IMR-90 (cell line): ENCODE results near the gene NAMPT. TPM values are rescaled to one million over a fixed set of nuclear protein-coding genes. Genes with fewer than 3 reads are reported as not detected.

Experiments
- ATAC-seq: fragments of 200-7000 bp; cut with Tn5 transposase; 2 replicates; pipeline ENCODE4 v1.9.1; 2020; ENCODE audit warnings: low read depth, mild to moderate bottlenecking, moderate library complexity
- BruUV-seq: library from RNA; stranded (reverse); fragments of 400-500 nt; replicated peaks from 2 replicates; lab custom pipeline; 2021; lab: Mats Ljungman, UMichigan
- CTCF ChIA-PET: fragments of 300-600 bp; formaldehyde crosslinking; extraction: SDS; loops from one replicate; lab custom pipeline; 2021; ENCODE audit warnings: antibody characterized with exemption; lab: Yijun Ruan, JAX
- POLR2A ChIA-PET: fragments of 300-600 bp; sonication (Branson Sonifier 250); formaldehyde crosslinking; loops from one replicate; lab custom pipeline; 2022; ENCODE audit warnings: antibody characterized with exemption; ENCODE audit not compliant: unreplicated experiment; lab: Charles Lee
- DNase-seq: peaks from one replicate; pipeline ENCODE4 v3.0.0; 2013
- H2AFZ ChIP-seq: replicated peaks from 2 replicates; pipeline ENCODE3; 2013; ENCODE audit warnings: low read length, mild to moderate bottlenecking; ENCODE audit not compliant: poor library complexity
- H2AK5ac ChIP-seq: 2 replicates; pipeline ENCODE4 v1.6.1; 2013; ENCODE audit warnings: low read depth, low read length, inconsistent platforms
- H2AK9ac ChIP-seq: replicated peaks from 2 replicates; pipeline ENCODE3; 2013; ENCODE audit warnings: mild to moderate bottlenecking, low read depth, low read length, moderate library complexity; ENCODE audit not compliant: poor library complexity
- H2BK120ac ChIP-seq: 2 replicates; pipeline ENCODE4 v1.6.1; 2013; ENCODE audit warnings: low read depth, low read length, inconsistent platforms
- H2BK15ac ChIP-seq: 3 replicates; pipeline ENCODE4 v1.6.1; 2013; ENCODE audit warnings: low read depth, low read length, inconsistent platforms
- H2BK20ac ChIP-seq: 2 replicates; pipeline ENCODE4 v1.6.1; 2013; ENCODE audit warnings: low read depth, mild to moderate bottlenecking, inconsistent platforms, low read length, moderate library complexity
- H2BK5ac ChIP-seq: 2 replicates; pipeline ENCODE4 v1.6.1; 2013; ENCODE audit warnings: mild to moderate bottlenecking, low read depth, low read length, inconsistent platforms; ENCODE audit not compliant: poor library complexity, severe bottlenecking
- H3K14ac ChIP-seq: replicated peaks from 2 replicates; pipeline ENCODE4 v1.6.1; 2013; ENCODE audit warnings: low read depth, low read length, inconsistent platforms
- H3K18ac ChIP-seq: 2 replicates; pipeline ENCODE4 v1.6.1; 2013; ENCODE audit warnings: low read depth, low read length, control low read depth
- H3K23ac ChIP-seq: 2 replicates; pipeline ENCODE4 v1.6.1; 2013; ENCODE audit warnings: low read depth, low read length, inconsistent platforms
- H3K27ac ChIP-seq: 2 replicates; pipeline ENCODE4 v1.5.1; 2013; ENCODE audit warnings: mild to moderate bottlenecking, control low read depth, low read length; ENCODE audit not compliant: insufficient read depth
- H3K27me3 ChIP-seq: 2 replicates; pipeline ENCODE4 v1.6.1; 2013; ENCODE audit warnings: low read length; ENCODE audit not compliant: control insufficient read depth, insufficient read depth
- H3K36me3 ChIP-seq: 2 replicates; pipeline ENCODE4 v1.6.1; 2013; ENCODE audit warnings: low read length, mixed read lengths; ENCODE audit not compliant: control insufficient read depth, insufficient read depth
- H3K4ac ChIP-seq: 2 replicates; pipeline ENCODE4 v1.6.1; 2013; ENCODE audit warnings: low read depth, low read length, inconsistent platforms
- H3K4me1 ChIP-seq: 2 replicates; pipeline ENCODE4 v1.6.1; 2013; ENCODE audit warnings: low read length, mixed read lengths; ENCODE audit not compliant: control insufficient read depth, insufficient read depth
- H3K4me2 ChIP-seq: 2 replicates; pipeline ENCODE4 v1.6.1; 2013; ENCODE audit warnings: low read depth, mild to moderate bottlenecking, control low read depth, low read length, moderate library complexity
- H3K4me3 ChIP-seq: 2 replicates; pipeline ENCODE4 v1.5.1; 2013; ENCODE audit warnings: low read depth, mild to moderate bottlenecking, control low read depth, low read length, moderate library complexity; ENCODE audit not compliant: insufficient read depth
- H3K56ac ChIP-seq: 2 replicates; pipeline ENCODE4 v1.6.1; 2013; ENCODE audit warnings: low read length, inconsistent platforms; ENCODE audit not compliant: insufficient read depth; ENCODE audit errors: extremely low read depth
- H3K79me1 ChIP-seq, 2 experiments: 2 replicates each; pipeline ENCODE4 v1.6.1; 2013; ENCODE audit warnings: low read length in 2 of 2, inconsistent platforms in 1 of 2, low read depth in 1 of 2
- H3K9ac ChIP-seq: 2 replicates; pipeline ENCODE4 v1.6.1; 2013; ENCODE audit warnings: low read depth, low read length, control low read depth
- H3K9me1 ChIP-seq: 2 replicates; pipeline ENCODE4 v1.6.1; 2013; ENCODE audit warnings: low read length, inconsistent platforms; ENCODE audit not compliant: insufficient read depth
- H3K9me3 ChIP-seq: 2 replicates; pipeline ENCODE4 v1.6.1; 2013; ENCODE audit warnings: low read length; ENCODE audit not compliant: control insufficient read depth, insufficient read depth
- H4K20me1 ChIP-seq: 2 replicates; pipeline ENCODE4 v1.6.1; 2013; ENCODE audit warnings: low read length, inconsistent platforms; ENCODE audit not compliant: insufficient read depth
- H4K5ac ChIP-seq: 2 replicates; pipeline ENCODE4 v1.6.1; 2013; ENCODE audit warnings: mild to moderate bottlenecking, low read depth, low read length, control low read depth
- H4K8ac ChIP-seq, 2 experiments: 2 replicates each; pipeline ENCODE4 v1.6.1; 2013; ENCODE audit warnings: low read depth in 2 of 2, low read length in 2 of 2, control low read depth in 1 of 2, inconsistent platforms in 1 of 2
- H4K91ac ChIP-seq: 2 replicates; pipeline ENCODE4 v1.6.1; 2013; ENCODE audit warnings: low read depth, low read length, inconsistent platforms; ENCODE audit not compliant: insufficient read depth
- BHLHE40 ChIP-seq: fragments of 150-350 bp; IDR thresholded peaks from 2 replicates; pipeline ENCODE4 v1.6.1; 2016; ENCODE audit warnings: mild to moderate bottlenecking, low read depth, low read length
- CEBPB ChIP-seq: IDR thresholded peaks from 2 replicates; pipeline ENCODE4 v1.6.1; 2012; ENCODE audit warnings: low read depth, low read length, improper control_type of control experiment
- CHD1 ChIP-seq: IDR thresholded peaks from 2 replicates; pipeline ENCODE4 v1.6.1; 2012; ENCODE audit warnings: low read depth, low read length, improper control_type of control experiment
- CTCF ChIP-seq: conservative IDR thresholded peaks from 2 replicates; pipeline ENCODE4 v1.5.1; 2012; ENCODE audit warnings: mild to moderate bottlenecking, low read depth, low read length, improper control_type of control experiment
- FOS ChIP-seq: fragments of 150-350 bp; IDR thresholded peaks from 2 replicates; pipeline ENCODE4 v1.6.1; 2016; ENCODE audit warnings: low read depth, low read length
- MAFK ChIP-seq: IDR thresholded peaks from 2 replicates; pipeline ENCODE4 v1.6.1; 2012; ENCODE audit warnings: low read depth, low read length, improper control_type of control experiment
- MAZ ChIP-seq: IDR thresholded peaks from 2 replicates; pipeline ENCODE4 v1.6.1; 2012; ENCODE audit warnings: low read depth, mild to moderate bottlenecking, low read length, improper control_type of control experiment, moderate library complexity, borderline replicate concordance
- MXI1 ChIP-seq: IDR thresholded peaks from 2 replicates; pipeline ENCODE4 v1.6.1; 2012; ENCODE audit warnings: low read depth, mild to moderate bottlenecking, low read length, moderate library complexity, borderline replicate concordance
- POLR2A ChIP-seq: IDR thresholded peaks from 2 replicates; pipeline ENCODE4 v1.6.1; 2012; ENCODE audit warnings: mild to moderate bottlenecking, low read depth, low read length
- RAD21 ChIP-seq: IDR thresholded peaks from 2 replicates; pipeline ENCODE4 v1.6.1; 2012; ENCODE audit warnings: low read length, improper control_type of control experiment
- RCOR1 ChIP-seq: IDR thresholded peaks from 2 replicates; pipeline ENCODE4 v1.6.1; 2012; ENCODE audit warnings: mild to moderate bottlenecking, low read length, improper control_type of control experiment; ENCODE audit not compliant: insufficient replicate concordance
- RFX5 ChIP-seq: IDR thresholded peaks from 2 replicates; pipeline ENCODE4 v1.8.0; 2012; ENCODE audit warnings: low read depth, mild to moderate bottlenecking, low read length, moderate library complexity
- SMC3 ChIP-seq: fragments of 150-350 bp; IDR thresholded peaks from 2 replicates; pipeline ENCODE4 v1.6.1; 2016; ENCODE audit warnings: low read depth, mild to moderate bottlenecking, antibody characterized with exemption, low read length, moderate library complexity
- USF2 ChIP-seq: fragments of 150-350 bp; IDR thresholded peaks from 2 replicates; pipeline ENCODE4 v1.6.1; 2017; ENCODE audit warnings: mild to moderate bottlenecking, antibody characterized with exemption, low read length, low read depth
- WGBS, 2 experiments: methylation state at CpG; one replicate each; pipeline versions ENCODE4 v1.1.5 to v1.1.7; 2013; ENCODE audit warnings: missing lambda C conversion rate in 2 of 2; ENCODE audit not compliant: insufficient read length in 1 of 2; ENCODE audit errors: extremely low coverage in 2 of 2; 5-methylcytosine and 5-hydroxymethylcytosine counted together
- dilution Hi-C: fragments of 300-500 bp; cut with HindIII; formaldehyde crosslinking; loops from one replicate; pipeline ENCODE4 v1.14.3; 2018; ENCODE audit warnings: low sequenced_read_pairs; ENCODE audit not compliant: unreplicated experiment
- in situ Hi-C: fragments of 300-500 bp; cut with MboI; formaldehyde crosslinking; loops from 3 replicates; pipeline ENCODE4 v1.14.3; 2019; ENCODE audit warnings: low sequenced_read_pairs, inconsistent platforms, mixed read lengths
- intact Hi-C: fragments of 100-400 bp; cut with micrococcal nuclease; formaldehyde crosslinking; loops from 2 replicates; pipeline ENCODE4 v1.10.0; 2022
- polyA plus RNA-seq, 3 experiments: library from polyadenylated mRNA; depleted of rRNA; stranded (reverse); fragments of >200 nt; gene quantifications; 2 replicates each; pipeline ENCODE4 v1.2.3, GENCODE V29; 2012; ENCODE audit warnings: low replicate concordance in 1 of 3
- total RNA-seq: library from RNA; depleted of rRNA; stranded (reverse); fragments of >200 nt; gene quantifications from 2 replicates; pipeline ENCODE4 v1.2.3, GENCODE V29; 2012

The NAMPT gene
- total and polyA plus RNA-seq, 2 of the 4 experiments (the other 2 are of a cell fraction), result 13.3 to 31.7 TPM

GRCh38 chr7:106199813-106200364 is 84.9 kb downstream of the NAMPT start:
- H3K4me1 ChIP-seq, result no peaks in the 10 kb centered on the region
- BruUV-seq, result no TSS peak
- no peaks in the 10 kb centered on the region for H4K20me1 ChIP-seq
- H3K56ac ChIP-seq, result no peak overlapping the region
- no peaks in the 10 kb centered on the region for H3K9me3 ChIP-seq
- no peak overlapping the region for H3K4ac ChIP-seq
- H3K79me1 ChIP-seq, result no peaks in the 10 kb centered on the region
- no peak overlapping the region for H2BK5ac ChIP-seq
- H4K5ac ChIP-seq, result no peak overlapping the region
- no peak overlapping the region for H2AK9ac ChIP-seq
- no peak overlapping the region for H3K4me2 ChIP-seq
- H2AFZ ChIP-seq, result no peak overlapping the region
- no peak overlapping the region for H4K8ac ChIP-seq
- peaks cover 2% of the 10 kb centered on the region for H3K27me3 ChIP-seq
- no peak for ATAC-seq
- no peak overlapping the region for H2BK20ac ChIP-seq
- dilution Hi-C loops (no loop called here), in situ Hi-C loops (no loop called here), intact Hi-C loops (no loop called here)
- TF ChIP-seq CHD1, result no peak
- no peak for TF ChIP-seq CEBPB
- no peak for TF ChIP-seq RCOR1
- no peak for TF ChIP-seq CTCF
- TF ChIP-seq SMC3, result no peak
- no peak for TF ChIP-seq MXI1
- no peak for TF ChIP-seq RAD21
- no peak for TF ChIP-seq BHLHE40
- no peak for TF ChIP-seq MAFK
- no peak for TF ChIP-seq USF2
- TF ChIP-seq RFX5, result no peak
- TF ChIP-seq POLR2A, result no peak
- TF ChIP-seq FOS, result no peak
- no peak for TF ChIP-seq MAZ
- H2AK5ac ChIP-seq, result no peak overlapping the region
- H3K18ac ChIP-seq, result no peak overlapping the region
- H3K9me1 ChIP-seq, result no peaks in the 10 kb centered on the region; the same call in 1 of the 2 replicates
- WGBS, 2 experiments, result no CpG with 5 or more reads among the region's 6 CpGs
- CTCF ChIA-PET, result no interaction called here
- H3K14ac ChIP-seq, result no peak overlapping the region
- no peak overlapping the region for H3K9ac ChIP-seq
- no peak overlapping the region for H3K27ac ChIP-seq
- no peak overlapping the region for H2BK15ac ChIP-seq
- H3K4me3 ChIP-seq, result no peak overlapping the region
- no peaks in the 10 kb centered on the region for H3K36me3 ChIP-seq
- no peak overlapping the region for H4K91ac ChIP-seq
- no peak overlapping the region for H3K23ac ChIP-seq
- POLR2A ChIA-PET, result no interaction called here
- no peak overlapping the region for H2BK120ac ChIP-seq
- no peak for DNase-seq
